HUES48 (cell line): ENCODE measurements around the gene LANCL3.
"Not testable (repeated sequence)": the region's sequence is repeated elsewhere in the genome, so short reads cannot be mapped to it uniquely, and the experiment has no call there.

Experiments
- H3K27ac ChIP-seq: one replicate; pipeline ENCODE4 v1.7.0; 2013; ENCODE audit warnings: low read depth, low read length, inconsistent platforms
- H3K27me3 ChIP-seq: 2 replicates; pipeline ENCODE4 v1.6.1; 2013; ENCODE audit warnings: mild to moderate bottlenecking, low read length; ENCODE audit not compliant: control insufficient read depth, insufficient read depth
- H3K36me3 ChIP-seq: 2 replicates; pipeline ENCODE4 v1.6.1; 2013; ENCODE audit warnings: low read length; ENCODE audit not compliant: control insufficient read depth, insufficient read depth
- H3K4me1 ChIP-seq: 2 replicates; pipeline ENCODE4 v1.6.1; 2013; ENCODE audit warnings: mild to moderate bottlenecking, low read length; ENCODE audit not compliant: control insufficient read depth, insufficient read depth
- H3K4me3 ChIP-seq: 2 replicates; pipeline ENCODE4 v1.5.1; 2013; ENCODE audit warnings: mild to moderate bottlenecking, low read depth, low read length
- H3K9ac ChIP-seq: 2 replicates; pipeline ENCODE4 v1.6.1; 2013; ENCODE audit warnings: mild to moderate bottlenecking, low read depth, low read length, moderate library complexity
- H3K9me3 ChIP-seq: 2 replicates; pipeline ENCODE4 v1.6.1; 2013; ENCODE audit warnings: low read length; ENCODE audit not compliant: control insufficient read depth, insufficient read depth

LANCL3 gene

DNA sequence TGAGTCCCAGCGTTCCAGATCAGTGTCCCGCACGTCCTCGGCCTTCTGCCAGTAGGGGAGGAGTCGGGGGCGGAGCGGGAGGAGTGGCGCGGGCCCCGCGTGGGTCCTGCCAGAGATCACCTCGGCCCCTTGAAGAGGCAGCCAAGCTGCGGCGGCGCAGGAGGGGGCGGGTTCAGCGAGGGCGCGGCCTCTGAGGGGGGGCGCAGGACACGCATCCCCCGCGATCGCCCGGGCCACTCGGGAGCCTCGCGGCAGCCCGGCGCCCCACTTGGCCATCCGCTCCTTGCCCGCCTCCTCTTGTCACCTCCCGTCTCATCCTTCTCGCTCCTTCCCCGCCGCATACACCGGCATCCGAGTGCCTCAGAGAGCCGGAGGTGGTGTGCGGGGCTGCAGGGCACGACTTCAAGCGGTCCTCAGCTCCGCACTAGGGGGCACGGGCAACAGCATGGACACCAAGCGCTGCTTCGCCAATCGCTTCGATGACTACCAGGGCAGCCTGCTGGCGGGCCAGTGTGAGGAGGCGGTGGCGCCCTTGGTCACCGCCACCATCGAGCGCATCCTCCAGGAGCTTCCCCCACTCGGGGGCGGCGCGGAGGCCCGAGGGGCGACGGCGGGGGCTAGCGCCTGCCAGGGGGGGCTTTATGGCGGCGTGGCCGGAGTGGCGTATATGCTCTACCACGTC is at the start of gene LANCL3:
LANCL3 (plus strand) TSS at position 236 of the 682 bp plus-strand sequence; CDS start at position 446, 210 bp downstream.
- H3K4me3 ChIP-seq, result peak within 1 kb of the TSS; percentile 43
- H3K9ac ChIP-seq, H3K27ac ChIP-seq, H3K36me3 ChIP-seq, H3K4me1 ChIP-seq, H3K9me3 ChIP-seq: not testable (repeated sequence)
- H3K27me3 ChIP-seq, result peaks cover 14% of the 10 kb centered on the region; the same call in 1 of the 2 replicates

GRCh38 chrX:37523673-37524072 is 47.8 kb upstream of the LANCL3 start:
- not testable (repeated sequence) for H3K36me3 ChIP-seq, H3K27me3 ChIP-seq, H3K9ac ChIP-seq, H3K27ac ChIP-seq, H3K4me1 ChIP-seq, H3K9me3 ChIP-seq, H3K4me3 ChIP-seq

- Histone ChIP-seq H3K4me3 (no peak overlapping the region), H3K36me3 (no peaks in the 10 kb centered on the region), H3K4me1 (no peaks in the 10 kb centered on the region), H3K9me3 (no peaks in the 10 kb centered on the region), H3K27ac (no peak overlapping the region), H3K27me3 (no peaks in the 10 kb centered on the region), H3K9ac (no peak overlapping the region)
Observed at GRCh38 chrX:37541991-37542390, 29.5 kb upstream of the LANCL3 start.

DNA sequence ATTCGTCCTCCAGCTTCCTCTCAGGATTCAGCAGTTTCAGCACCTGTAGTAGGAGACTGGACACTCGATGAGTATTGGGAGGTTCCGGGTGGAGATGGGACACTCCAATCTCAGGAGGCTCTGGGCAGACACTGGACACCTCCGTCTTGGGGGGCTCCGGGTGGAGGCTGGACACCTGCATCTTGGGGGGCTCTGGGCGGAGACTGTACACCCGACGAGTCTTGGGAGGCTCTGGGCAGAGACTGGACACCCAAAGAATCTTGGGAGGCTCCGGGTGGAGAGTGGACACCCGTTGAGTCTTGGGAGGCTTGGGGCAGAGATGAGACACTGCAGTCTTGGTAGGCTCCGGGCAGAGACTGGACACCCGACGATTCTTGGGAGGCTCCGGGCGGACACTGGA is 28.7 kb upstream of the LANCL3 start:
- H3K4me3 ChIP-seq, result no peak overlapping the region
- no peaks in the 10 kb centered on the region for H3K36me3 ChIP-seq
- no peaks in the 10 kb centered on the region for H3K9me3 ChIP-seq
- no peak overlapping the region for H3K27ac ChIP-seq
- no peaks in the 10 kb centered on the region; the same call in 1 of the 2 replicates for H3K27me3 ChIP-seq
- H3K4me1 ChIP-seq, result no peaks in the 10 kb centered on the region
- H3K9ac ChIP-seq, result no peak overlapping the region

GRCh38 chrX:37543324-37543723 is 28.1 kb upstream of the LANCL3 start:
- Histone ChIP-seq H3K9ac (no peak overlapping the region), H3K36me3 (no peaks in the 10 kb centered on the region), H3K9me3 (no peaks in the 10 kb centered on the region), H3K4me3 (no peak overlapping the region), H3K27me3 (no peaks in the 10 kb centered on the region; the same call in 1 of the 2 replicates), H3K27ac (no peak overlapping the region), H3K4me1 (no peaks in the 10 kb centered on the region)

DNA sequence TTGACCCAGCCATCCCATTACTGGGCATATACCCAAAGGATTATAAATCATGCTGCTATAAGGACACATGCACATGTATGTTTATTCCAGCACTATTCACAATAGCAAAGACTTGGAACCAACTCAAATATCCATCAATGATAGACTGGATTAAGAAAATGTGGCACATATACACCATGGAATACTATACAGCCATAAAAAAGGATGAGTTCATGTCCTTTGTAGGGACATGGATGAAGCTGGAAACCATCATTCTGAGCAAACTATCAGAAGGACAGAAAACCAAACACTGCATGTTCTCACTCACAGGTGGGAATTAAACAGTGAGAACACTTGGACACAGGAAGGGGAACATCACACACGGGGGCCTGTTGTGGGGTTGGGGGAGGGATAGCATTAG is 26.9 kb upstream of the LANCL3 start:
- not testable (repeated sequence) for H3K9ac ChIP-seq, H3K4me1 ChIP-seq, H3K36me3 ChIP-seq, H3K27ac ChIP-seq, H3K9me3 ChIP-seq, H3K27me3 ChIP-seq, H3K4me3 ChIP-seq

DNA sequence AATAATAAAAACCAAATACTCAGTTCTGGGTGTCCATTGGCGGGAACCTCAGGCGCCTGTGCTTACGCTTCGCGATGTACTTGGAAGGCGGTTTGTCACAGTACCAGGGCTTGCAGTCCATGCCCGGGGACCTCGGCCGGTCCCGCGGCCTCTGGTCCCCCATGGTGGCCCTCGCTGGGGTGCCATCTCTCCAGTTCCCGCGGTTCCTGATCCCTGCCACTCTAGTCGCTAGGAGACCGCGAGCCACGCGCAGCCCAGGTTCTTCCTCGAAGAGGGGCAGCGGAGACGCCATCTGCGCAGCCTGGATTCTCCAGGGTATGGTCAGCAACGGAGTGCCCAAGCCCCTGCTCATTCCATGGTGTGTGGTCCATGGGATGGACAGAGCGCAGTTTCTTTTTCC is 26.4 kb upstream of the LANCL3 start:
- no peaks in the 10 kb centered on the region for H3K9me3 ChIP-seq
- no peak overlapping the region for H3K27ac ChIP-seq
- H3K9ac ChIP-seq, result no peak overlapping the region
- no peaks in the 10 kb centered on the region; the same call in 1 of the 2 replicates for H3K27me3 ChIP-seq
- no peaks in the 10 kb centered on the region for H3K4me1 ChIP-seq
- no peaks in the 10 kb centered on the region for H3K36me3 ChIP-seq
- H3K4me3 ChIP-seq, result no peak overlapping the region

GRCh38 chrX:37549619-37550018 is 21.8 kb upstream of the LANCL3 start:
- not testable (repeated sequence) for H3K27ac ChIP-seq, H3K9ac ChIP-seq, H3K27me3 ChIP-seq, H3K36me3 ChIP-seq, H3K4me3 ChIP-seq, H3K4me1 ChIP-seq, H3K9me3 ChIP-seq

DNA sequence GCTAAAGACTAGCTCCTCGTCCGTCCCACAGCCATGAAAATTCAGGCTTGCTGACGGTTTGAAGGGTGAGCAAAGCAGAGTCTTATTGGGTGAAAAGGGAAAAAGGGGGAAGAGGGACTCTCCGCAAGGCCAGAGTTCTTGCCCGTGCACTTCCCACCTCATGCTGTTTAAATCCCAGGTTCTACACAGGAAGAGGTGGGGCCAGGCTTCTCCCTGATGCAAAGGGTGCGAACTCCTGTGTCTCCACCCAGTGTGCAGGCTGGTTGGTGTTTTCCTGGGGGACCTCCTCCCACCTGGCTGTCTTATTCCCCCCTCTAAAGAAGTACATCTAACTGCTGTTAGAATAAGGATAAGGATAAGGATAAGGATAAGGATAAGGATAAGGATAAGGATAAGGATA is 18.0 kb upstream of the LANCL3 start:
- Histone ChIP-seq H3K9ac (no peak overlapping the region), H3K4me3 (no peak overlapping the region), H3K36me3 (no peaks in the 10 kb centered on the region), H3K27ac (no peak overlapping the region), H3K9me3 (no peaks in the 10 kb centered on the region), H3K27me3 (no peaks in the 10 kb centered on the region; the same call in 1 of the 2 replicates), H3K4me1 (no peaks in the 10 kb centered on the region)

GRCh38 chrX:37565254-37565653 is 6.2 kb upstream of the LANCL3 start:
- H3K27me3 ChIP-seq, H3K9ac ChIP-seq, H3K4me3 ChIP-seq, H3K27ac ChIP-seq, H3K36me3 ChIP-seq, H3K9me3 ChIP-seq, H3K4me1 ChIP-seq: not testable (repeated sequence)

DNA sequence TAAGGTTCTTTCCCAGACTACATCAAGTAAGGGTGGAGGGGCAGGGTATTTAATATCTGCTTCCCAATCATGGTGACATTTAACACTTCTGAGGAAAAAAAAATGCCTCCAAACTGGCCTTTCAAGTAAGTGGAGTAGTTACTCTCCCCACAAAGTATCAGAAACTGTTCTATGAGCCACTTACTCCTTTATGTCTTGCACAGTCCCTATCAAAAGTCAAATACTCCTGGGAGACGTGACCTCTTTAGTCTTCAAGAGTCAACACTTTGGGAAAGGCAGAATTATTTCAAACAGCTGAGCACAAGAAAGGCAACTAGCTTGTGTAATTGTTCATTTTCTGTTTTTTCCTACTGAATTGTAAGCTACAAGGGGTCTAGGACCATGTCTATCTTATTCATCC is 1.1 kb upstream of the LANCL3 start:
- H3K27me3 ChIP-seq, result peaks cover 14% of the 10 kb centered on the region; the same call in 1 of the 2 replicates
- not testable (repeated sequence) for H3K27ac ChIP-seq, H3K9ac ChIP-seq, H3K36me3 ChIP-seq, H3K4me1 ChIP-seq, H3K9me3 ChIP-seq, H3K4me3 ChIP-seq
